GM12878 (cell line): ENCODE results near the gene CCDC141. TPM values are rescaled to one million over a fixed set of nuclear protein-coding genes. Genes with fewer than 3 reads are reported as not detected.

Source experiments
- ATAC-seq: fragments of 200-7000 bp; cut with Tn5 transposase; 3 replicates; pipeline ENCODE4 v1.9.1; 2020; ENCODE audit warnings: mild to moderate bottlenecking, moderate library complexity
- BruUV-seq: library from RNA; stranded (reverse); fragments of 400-500 nt; replicated peaks from 2 replicates; lab custom pipeline; 2021; lab: Mats Ljungman, UMichigan
- CTCF ChIA-PET: fragments of 300-600 bp; sonication (Branson Sonifier 250); formaldehyde crosslinking; extraction: SDS; loops from one replicate; lab custom pipeline; 2021; ENCODE audit warnings: inconsistent platforms; lab: Yijun Ruan, JAX
- POLR2A ChIA-PET: fragments of 350-600 bp; formaldehyde crosslinking; extraction: SDS; loops from one replicate; lab custom pipeline; 2021; ENCODE audit warnings: inconsistent platforms; lab: Charles Lee
- RAD21 ChIA-PET: fragments of 300-600 bp; sonication (Branson Sonifier 250); formaldehyde crosslinking; loops from one replicate; lab custom pipeline; 2023; ENCODE audit warnings: antibody characterized with exemption; ENCODE audit not compliant: unreplicated experiment; lab: Charles Lee
- SMC1A ChIA-PET: fragments of 300-600 bp; sonication (Branson Sonifier 250); formaldehyde crosslinking; loops from one replicate; lab custom pipeline; 2023; ENCODE audit not compliant: unreplicated experiment, uncharacterized antibody; lab: Charles Lee
- DNase-seq: peaks from one replicate; pipeline ENCODE4 v3.0.0-alpha.2; 2011; ENCODE audit warnings: low read depth, low spot score
- FAIRE-seq: peaks from 3 replicates; lab custom pipeline; 2011; peaks lifted over from hg19 to GRCh38; lab: Jason Lieb, UNC
- H2AFZ ChIP-seq: 2 replicates; pipeline ENCODE4 v1.6.0; 2011; ENCODE audit warnings: low read depth, low read length, control low read depth; ENCODE audit not compliant: control insufficient read depth
- H3K27ac ChIP-seq: 2 replicates; pipeline ENCODE4 v1.5.1; 2011; ENCODE audit warnings: control low read depth; ENCODE audit not compliant: control insufficient read depth, insufficient read depth
- H3K27me3 ChIP-seq, 2 experiments: replicated peaks in 1 of 2; 2 replicates each; pipeline versions ENCODE4 v1.6.0 to v1.6.1; 2011; ENCODE audit warnings: low read length in 1 of 2; ENCODE audit not compliant: control insufficient read depth in 2 of 2, insufficient read depth in 2 of 2
- H3K36me3 ChIP-seq, 2 experiments: 2 replicates each; pipeline ENCODE4 v1.5.1; 2011; ENCODE audit warnings: low read length in 1 of 2; ENCODE audit not compliant: control insufficient read depth in 2 of 2, insufficient read depth in 2 of 2
- H3K4me1 ChIP-seq: 2 replicates; pipeline ENCODE4 v1.6.1; 2011; ENCODE audit warnings: mild to moderate bottlenecking, low read length, moderate library complexity, mixed read lengths; ENCODE audit not compliant: control insufficient read depth, insufficient read depth
- H3K4me2 ChIP-seq: 2 replicates; pipeline ENCODE4 v1.6.0; 2011; ENCODE audit warnings: control low read depth; ENCODE audit not compliant: control insufficient read depth, insufficient read depth
- H3K4me3 ChIP-seq: fragments of 200-600 bp; sonication (generic); 2 replicates; pipeline ENCODE4 v1.5.1; 2016
- H3K79me2 ChIP-seq: 2 replicates; pipeline ENCODE4 v1.6.0; 2011; ENCODE audit warnings: low read length; ENCODE audit not compliant: control insufficient read depth, insufficient read depth
- H3K9ac ChIP-seq: 2 replicates; pipeline ENCODE4 v1.8.0; 2011; ENCODE audit warnings: low read length, control low read depth, mixed read lengths; ENCODE audit not compliant: control insufficient read depth, insufficient read depth
- H3K9me3 ChIP-seq: replicated peaks from 3 replicates; pipeline ENCODE4 v1.5.1; 2011; ENCODE audit warnings: mild to moderate bottlenecking, low read length; ENCODE audit not compliant: control insufficient read depth, insufficient read depth
- H4K20me1 ChIP-seq: 2 replicates; pipeline ENCODE4 v1.6.0; 2011; ENCODE audit not compliant: control insufficient read depth, insufficient read depth
- CBFB ChIP-seq: IDR thresholded peaks from 2 replicates; pipeline ENCODE4 v1.6.1; 2016; ENCODE audit warnings: antibody characterized with exemption, low read depth
- CREB1 ChIP-seq: IDR thresholded peaks from 2 replicates; pipeline ENCODE4 v1.6.1; 2012; ENCODE audit warnings: low read depth, mild to moderate bottlenecking, inconsistent platforms
- CREM ChIP-seq: IDR thresholded peaks from 2 replicates; pipeline ENCODE4 v1.6.1; 2014; ENCODE audit warnings: antibody characterized with exemption, low read depth
- EZH2 ChIP-seq: IDR thresholded peaks from 2 replicates; pipeline ENCODE4 v1.6.1; 2012; ENCODE audit warnings: low read depth, mild to moderate bottlenecking, control low read depth, inconsistent platforms, low read length, borderline replicate concordance; ENCODE audit not compliant: control insufficient read depth
- IRF4 ChIP-seq: IDR thresholded peaks from 2 replicates; pipeline ENCODE4 v1.6.1; 2011; ENCODE audit warnings: low read depth, low read length
- PML ChIP-seq: IDR thresholded peaks from 2 replicates; pipeline ENCODE4 v1.6.1; 2012; ENCODE audit warnings: low read length, inconsistent platforms
- ZNF24 ChIP-seq: fragments of 450-650 bp; IDR thresholded peaks from 2 replicates; pipeline ENCODE4 v1.6.1; 2017; ENCODE audit warnings: antibody characterized with exemption, mild to moderate bottlenecking
- WGBS: methylation state at CpG from one replicate; pipeline ENCODE4 v1.1.6; 2016; ENCODE audit warnings: low lambda C conversion rate; ENCODE audit not compliant: insufficient replicate concordance, insufficient coverage; ENCODE audit errors: missing lambda C conversion rate; 5-methylcytosine and 5-hydroxymethylcytosine counted together
- in situ Hi-C: fragments of 300-500 bp; cut with MboI; formaldehyde crosslinking; loops from 9 replicates; pipeline ENCODE4 v1.14.3; 2018; ENCODE audit warnings: mixed read lengths
- intact Hi-C: fragments of 100-400 bp; cut with micrococcal nuclease; formaldehyde crosslinking; loops from one replicate; pipeline ENCODE4 v1.14.2; 2022; ENCODE audit not compliant: unreplicated experiment
- polyA plus RNA-seq, 11 experiments: library from polyadenylated mRNA; depleted of rRNA in 4 of 11; unstranded in 6 of 11; stranded (reverse) in 5 of 11; fragments of >200 nt; fragmentation: Nextera tagmentation in 4 of 11; fragmentation: Illumina TruSeq in 1 of 11; extraction: Ambion mirVana in 4 of 11; extraction: Trizol in 1 of 11; gene quantifications; 1 replicate in 1 of 11; 2 replicates in 10 of 11; pipeline versions ENCODE4 v1.2.1 to v1.2.3, GENCODE V29; 2011 to 2016; ENCODE audit warnings: inconsistent platforms in 2 of 11, missing spikeins in 2 of 11, low read depth in 1 of 11
- total RNA-seq, 4 experiments: library from RNA; depleted of rRNA in 3 of 4; stranded (reverse); fragments of >200 nt in 3 of 4; fragmentation: Illumina TruSeq in 1 of 4; extraction: Trizol in 1 of 4; gene quantifications; 2 replicates each; pipeline versions ENCODE4 v1.2.1 to v1.2.3, GENCODE V29; 2013 to 2021
- TF ChIP-seq, protein P1 (sequence below): IDR thresholded peaks from 2 replicates; pipeline ENCODE4 v1.6.1; 2011; ENCODE audit warnings: low read depth, low read length, improper control_type of control experiment, borderline replicate concordance
- TF ChIP-seq, protein P2 (sequence below), 3 experiments: IDR thresholded peaks in 2 of 3; conservative IDR thresholded peaks in 1 of 3; 2 replicates each; pipeline ENCODE4 v1.5.1; 2011; ENCODE audit warnings: low read depth in 3 of 3, low read length in 3 of 3, mild to moderate bottlenecking in 3 of 3, control low read depth in 2 of 3, moderate library complexity in 2 of 3, inconsistent platforms in 1 of 3, mixed read lengths in 1 of 3; ENCODE audit not compliant: control insufficient read depth in 2 of 3, insufficient read depth in 1 of 3; ENCODE audit errors: extremely low read depth in 1 of 3

Gene CCDC141
- total and polyA plus RNA-seq, 10 of the 15 experiments (the other 5 are each of a cell fraction or from before 2014, with no cell fraction given) = 0.84 to 12.5 (median 3.6) TPM

DNA sequence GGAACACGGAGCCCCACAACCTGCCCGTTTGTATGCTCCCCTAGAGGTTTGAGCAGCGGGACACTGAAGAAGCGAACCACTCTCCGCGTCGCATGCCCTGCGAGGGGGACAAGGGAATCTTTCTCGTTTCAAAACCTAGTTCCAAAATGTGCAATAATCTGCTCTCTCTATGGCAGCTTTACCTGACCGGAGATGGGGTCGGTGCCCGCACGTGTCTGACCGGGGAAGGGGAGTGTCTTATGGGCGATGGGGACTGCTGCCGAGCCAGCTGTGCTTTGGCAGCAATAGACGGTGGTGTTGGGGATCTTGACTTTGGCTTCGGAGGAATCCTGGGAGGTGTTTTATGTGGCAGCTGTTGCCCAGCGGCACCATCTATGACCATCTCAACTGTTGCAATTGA lies 250.6 kb downstream of the CCDC141 start:
- WGBS = 83% methylated on average over 19 of the region's 19 CpGs
- Histone ChIP-seq H3K9me3 (no peaks in the 10 kb centered on the region), H3K4me2 (no peak overlapping the region), H3K27ac (no peak overlapping the region), H2AFZ (no peak overlapping the region), H3K36me3 (no peaks in the 10 kb centered on the region; a peak in 2 of 4 replicates), H4K20me1 (no peaks in the 10 kb centered on the region), H3K4me1 (no peaks in the 10 kb centered on the region), H3K79me2 (no peaks in the 10 kb centered on the region), H3K9ac (no peak overlapping the region), H3K27me3 (no peaks in the 10 kb centered on the region), H3K4me3 (no peak overlapping the region)
- intact Hi-C loops (loop anchor here (5.0 kb wide), 1 partner anchor 328 kb away; no protein-coding TSS in a partner anchor), in situ Hi-C loops (loop anchor here (10.0 kb wide), 1 partner anchor 335 kb away; no protein-coding TSS in a partner anchor)
- RAD21 ChIA-PET = no interaction called here
- ATAC-seq (no peak), DNase-seq (no peak), FAIRE-seq (no peak)
- TF ChIP-seq ZNF24 (no peak), CBFB (no peak), IRF4 (no peak), EZH2 (no peak), CREB1 (no peak), PML (no peak), CREM (no peak)
- TF ChIP-seq, protein P1, sequence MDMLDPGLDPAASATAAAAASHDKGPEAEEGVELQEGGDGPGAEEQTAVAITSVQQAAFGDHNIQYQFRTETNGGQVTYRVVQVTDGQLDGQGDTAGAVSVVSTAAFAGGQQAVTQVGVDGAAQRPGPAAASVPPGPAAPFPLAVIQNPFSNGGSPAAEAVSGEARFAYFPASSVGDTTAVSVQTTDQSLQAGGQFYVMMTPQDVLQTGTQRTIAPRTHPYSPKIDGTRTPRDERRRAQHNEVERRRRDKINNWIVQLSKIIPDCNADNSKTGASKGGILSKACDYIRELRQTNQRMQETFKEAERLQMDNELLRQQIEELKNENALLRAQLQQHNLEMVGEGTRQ = no peak
- TF ChIP-seq, protein P2, sequence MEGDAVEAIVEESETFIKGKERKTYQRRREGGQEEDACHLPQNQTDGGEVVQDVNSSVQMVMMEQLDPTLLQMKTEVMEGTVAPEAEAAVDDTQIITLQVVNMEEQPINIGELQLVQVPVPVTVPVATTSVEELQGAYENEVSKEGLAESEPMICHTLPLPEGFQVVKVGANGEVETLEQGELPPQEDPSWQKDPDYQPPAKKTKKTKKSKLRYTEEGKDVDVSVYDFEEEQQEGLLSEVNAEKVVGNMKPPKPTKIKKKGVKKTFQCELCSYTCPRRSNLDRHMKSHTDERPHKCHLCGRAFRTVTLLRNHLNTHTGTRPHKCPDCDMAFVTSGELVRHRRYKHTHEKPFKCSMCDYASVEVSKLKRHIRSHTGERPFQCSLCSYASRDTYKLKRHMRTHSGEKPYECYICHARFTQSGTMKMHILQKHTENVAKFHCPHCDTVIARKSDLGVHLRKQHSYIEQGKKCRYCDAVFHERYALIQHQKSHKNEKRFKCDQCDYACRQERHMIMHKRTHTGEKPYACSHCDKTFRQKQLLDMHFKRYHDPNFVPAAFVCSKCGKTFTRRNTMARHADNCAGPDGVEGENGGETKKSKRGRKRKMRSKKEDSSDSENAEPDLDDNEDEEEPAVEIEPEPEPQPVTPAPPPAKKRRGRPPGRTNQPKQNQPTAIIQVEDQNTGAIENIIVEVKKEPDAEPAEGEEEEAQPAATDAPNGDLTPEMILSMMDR (IDR thresholded peaks at IDR 0.05 in 2 of 3, conservative IDR thresholded peaks at IDR 0.05 in 1 of 3; ENCODE audit: control insufficient read depth in 2 of 3, extremely low read depth in 1 of 3, insufficient read depth in 1 of 3, low read depth in 3 of 3, low read length in 3 of 3) = no peak
- SMC1A ChIA-PET = interaction anchor here (0.9 to 1.0 kb wide), 2 partner anchors 15 to 37 kb away, joined by 3 read pairs; no protein-coding TSS in a partner anchor
- CTCF ChIA-PET = interaction anchor here (4.8 to 5.7 kb wide), 2 partner anchors 220 to 330 kb away, joined by 36 to 48 read pairs; no protein-coding TSS in a partner anchor
- POLR2A ChIA-PET = no interaction called here
- BruUV-seq = no TSS peak
